ENCODE results near the gene CFAP299.

DNA sequence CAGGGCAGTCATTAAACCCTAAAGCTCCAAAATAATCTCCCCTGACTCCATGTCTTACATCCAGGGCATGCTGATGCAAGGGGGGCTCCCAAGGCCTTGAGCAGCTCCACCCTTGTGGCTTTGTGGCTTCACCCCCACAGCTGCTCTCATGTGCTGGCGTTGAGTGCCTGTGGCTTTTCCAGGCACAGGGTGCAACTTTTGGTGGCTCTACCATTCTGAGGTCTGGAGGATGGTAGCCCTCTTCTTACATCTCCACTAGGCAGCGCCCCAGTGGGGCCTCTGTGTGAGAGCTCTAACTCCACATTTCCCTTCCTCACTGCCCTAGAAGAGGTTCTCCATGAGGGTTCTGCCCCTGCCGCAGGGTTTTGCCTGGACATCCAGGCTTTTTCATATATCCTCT, 35.1 kb downstream of the CFAP299 start:
- TF ChIP-seq POLR2AphosphoS5 (IDR thresholded peaks at IDR 0.05; ENCODE audit: low read depth, low read length): no peak
- TF ChIP-seq, protein P1, sequence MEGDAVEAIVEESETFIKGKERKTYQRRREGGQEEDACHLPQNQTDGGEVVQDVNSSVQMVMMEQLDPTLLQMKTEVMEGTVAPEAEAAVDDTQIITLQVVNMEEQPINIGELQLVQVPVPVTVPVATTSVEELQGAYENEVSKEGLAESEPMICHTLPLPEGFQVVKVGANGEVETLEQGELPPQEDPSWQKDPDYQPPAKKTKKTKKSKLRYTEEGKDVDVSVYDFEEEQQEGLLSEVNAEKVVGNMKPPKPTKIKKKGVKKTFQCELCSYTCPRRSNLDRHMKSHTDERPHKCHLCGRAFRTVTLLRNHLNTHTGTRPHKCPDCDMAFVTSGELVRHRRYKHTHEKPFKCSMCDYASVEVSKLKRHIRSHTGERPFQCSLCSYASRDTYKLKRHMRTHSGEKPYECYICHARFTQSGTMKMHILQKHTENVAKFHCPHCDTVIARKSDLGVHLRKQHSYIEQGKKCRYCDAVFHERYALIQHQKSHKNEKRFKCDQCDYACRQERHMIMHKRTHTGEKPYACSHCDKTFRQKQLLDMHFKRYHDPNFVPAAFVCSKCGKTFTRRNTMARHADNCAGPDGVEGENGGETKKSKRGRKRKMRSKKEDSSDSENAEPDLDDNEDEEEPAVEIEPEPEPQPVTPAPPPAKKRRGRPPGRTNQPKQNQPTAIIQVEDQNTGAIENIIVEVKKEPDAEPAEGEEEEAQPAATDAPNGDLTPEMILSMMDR (IDR thresholded peaks at IDR 0.05; ENCODE audit: control extremely low read depth in 1 of 3, insufficient read depth in 1 of 3, low read depth in 1 of 3, low read length in 3 of 3): no peak
- no peak for TF ChIP-seq SUZ12 (IDR thresholded peaks at IDR 0.05; ENCODE audit: low read length)
- TF ChIP-seq POLR2A (IDR thresholded peaks at IDR 0.05; ENCODE audit: control extremely low read depth in 1 of 2, low read depth in 2 of 2, low read length in 2 of 2): no peak
- TF ChIP-seq, protein P2, sequence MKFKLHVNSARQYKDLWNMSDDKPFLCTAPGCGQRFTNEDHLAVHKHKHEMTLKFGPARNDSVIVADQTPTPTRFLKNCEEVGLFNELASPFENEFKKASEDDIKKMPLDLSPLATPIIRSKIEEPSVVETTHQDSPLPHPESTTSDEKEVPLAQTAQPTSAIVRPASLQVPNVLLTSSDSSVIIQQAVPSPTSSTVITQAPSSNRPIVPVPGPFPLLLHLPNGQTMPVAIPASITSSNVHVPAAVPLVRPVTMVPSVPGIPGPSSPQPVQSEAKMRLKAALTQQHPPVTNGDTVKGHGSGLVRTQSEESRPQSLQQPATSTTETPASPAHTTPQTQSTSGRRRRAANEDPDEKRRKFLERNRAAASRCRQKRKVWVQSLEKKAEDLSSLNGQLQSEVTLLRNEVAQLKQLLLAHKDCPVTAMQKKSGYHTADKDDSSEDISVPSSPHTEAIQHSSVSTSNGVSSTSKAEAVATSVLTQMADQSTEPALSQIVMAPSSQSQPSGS (IDR thresholded peaks at IDR 0.05; ENCODE audit: low read length): no peak
- no peak for TF ChIP-seq KDM4A (IDR thresholded peaks at IDR 0.05; ENCODE audit: low read depth, low read length, severe bottlenecking)
